Lower leg skin (tissue), 4 donors: ENCODE results near the gene ADGRE1. TPM values are rescaled to one million over a fixed set of nuclear protein-coding genes. Genes with fewer than 3 reads are reported as not detected.

Experiments
- DNase-seq, 2 donors: peaks; one replicate each; pipeline ENCODE4 v3.0.0-alpha.2; 2019; ENCODE audit warnings: low spot score in 2 of 2
- H3K4me3 ChIP-seq: fragments of 200-600 bp; sonication (generic); 2 replicates; pipeline ENCODE4 v1.5.1; 2017; ENCODE audit warnings: mild to moderate bottlenecking, low read depth; ENCODE audit not compliant: poor library complexity, severe bottlenecking
- POLR2A ChIP-seq, 2 donors: fragments of 450-650 bp; IDR thresholded peaks; one replicate each; pipeline ENCODE4 v1.6.1; 2016 to 2017; ENCODE audit warnings: antibody characterized with exemption in 2 of 2, mild to moderate bottlenecking in 1 of 2, moderate library complexity in 1 of 2
- WGBS, 2 donors: methylation state at CpG; one replicate each; pipeline ENCODE4 v1.1.5; 2018; 5-methylcytosine and 5-hydroxymethylcytosine counted together
- intact Hi-C: fragments of 100-400 bp; cut with DNase I; formaldehyde crosslinking; loops from one replicate; pipeline ENCODE4 v1.15.0; 2023; ENCODE audit warnings: low total_unique reads
- total RNA-seq, 4 donors: library from RNA; depleted of rRNA; stranded (reverse); fragments of >200 nt; gene quantifications; one replicate each; pipeline ENCODE4 v1.1.0, GENCODE V29; 2016
- TF ChIP-seq, protein P1 (sequence below), 3 donors: fragments of 450-650 bp; IDR thresholded peaks; one replicate each; pipeline ENCODE4 v1.5.1; 2016; ENCODE audit warnings: antibody characterized with exemption in 3 of 3, mild to moderate bottlenecking in 3 of 3, moderate library complexity in 2 of 3

Gene ADGRE1
- total RNA-seq, 4 donors from 2014 or later: 0.25 TPM; not detected in 3

DNA sequence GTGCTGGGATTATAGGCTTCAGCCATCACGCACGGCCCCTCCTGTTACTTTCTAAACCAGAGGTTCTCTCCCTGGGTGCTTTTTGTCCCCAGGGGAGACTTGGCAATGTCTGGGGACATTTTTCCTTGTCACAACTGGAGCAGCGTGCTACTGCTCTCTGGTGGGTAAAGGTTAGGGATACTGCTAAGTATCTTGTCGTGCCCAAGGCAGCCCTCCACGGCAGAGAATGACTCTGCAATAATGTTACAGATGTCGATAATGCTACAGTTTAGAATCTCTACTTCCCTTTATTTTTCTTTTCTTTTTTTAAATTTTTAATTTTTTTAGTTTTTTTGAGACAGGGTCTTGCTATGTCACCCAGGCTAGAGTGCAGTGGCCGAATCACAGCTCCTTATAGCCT is 38.0 kb downstream of the ADGRE1 start:
- WGBS, 2 donors: 78 to 88% methylated on average over 7 of the region's 7 CpGs
- intact Hi-C loops: no loop called here
- H3K4me3 ChIP-seq: no peak overlapping the region
- TF ChIP-seq POLR2A (IDR thresholded peaks at IDR 0.05): no peak
- TF ChIP-seq, protein P1, sequence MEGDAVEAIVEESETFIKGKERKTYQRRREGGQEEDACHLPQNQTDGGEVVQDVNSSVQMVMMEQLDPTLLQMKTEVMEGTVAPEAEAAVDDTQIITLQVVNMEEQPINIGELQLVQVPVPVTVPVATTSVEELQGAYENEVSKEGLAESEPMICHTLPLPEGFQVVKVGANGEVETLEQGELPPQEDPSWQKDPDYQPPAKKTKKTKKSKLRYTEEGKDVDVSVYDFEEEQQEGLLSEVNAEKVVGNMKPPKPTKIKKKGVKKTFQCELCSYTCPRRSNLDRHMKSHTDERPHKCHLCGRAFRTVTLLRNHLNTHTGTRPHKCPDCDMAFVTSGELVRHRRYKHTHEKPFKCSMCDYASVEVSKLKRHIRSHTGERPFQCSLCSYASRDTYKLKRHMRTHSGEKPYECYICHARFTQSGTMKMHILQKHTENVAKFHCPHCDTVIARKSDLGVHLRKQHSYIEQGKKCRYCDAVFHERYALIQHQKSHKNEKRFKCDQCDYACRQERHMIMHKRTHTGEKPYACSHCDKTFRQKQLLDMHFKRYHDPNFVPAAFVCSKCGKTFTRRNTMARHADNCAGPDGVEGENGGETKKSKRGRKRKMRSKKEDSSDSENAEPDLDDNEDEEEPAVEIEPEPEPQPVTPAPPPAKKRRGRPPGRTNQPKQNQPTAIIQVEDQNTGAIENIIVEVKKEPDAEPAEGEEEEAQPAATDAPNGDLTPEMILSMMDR (IDR thresholded peaks at IDR 0.05): no peak
- DNase-seq: no peak

DNA sequence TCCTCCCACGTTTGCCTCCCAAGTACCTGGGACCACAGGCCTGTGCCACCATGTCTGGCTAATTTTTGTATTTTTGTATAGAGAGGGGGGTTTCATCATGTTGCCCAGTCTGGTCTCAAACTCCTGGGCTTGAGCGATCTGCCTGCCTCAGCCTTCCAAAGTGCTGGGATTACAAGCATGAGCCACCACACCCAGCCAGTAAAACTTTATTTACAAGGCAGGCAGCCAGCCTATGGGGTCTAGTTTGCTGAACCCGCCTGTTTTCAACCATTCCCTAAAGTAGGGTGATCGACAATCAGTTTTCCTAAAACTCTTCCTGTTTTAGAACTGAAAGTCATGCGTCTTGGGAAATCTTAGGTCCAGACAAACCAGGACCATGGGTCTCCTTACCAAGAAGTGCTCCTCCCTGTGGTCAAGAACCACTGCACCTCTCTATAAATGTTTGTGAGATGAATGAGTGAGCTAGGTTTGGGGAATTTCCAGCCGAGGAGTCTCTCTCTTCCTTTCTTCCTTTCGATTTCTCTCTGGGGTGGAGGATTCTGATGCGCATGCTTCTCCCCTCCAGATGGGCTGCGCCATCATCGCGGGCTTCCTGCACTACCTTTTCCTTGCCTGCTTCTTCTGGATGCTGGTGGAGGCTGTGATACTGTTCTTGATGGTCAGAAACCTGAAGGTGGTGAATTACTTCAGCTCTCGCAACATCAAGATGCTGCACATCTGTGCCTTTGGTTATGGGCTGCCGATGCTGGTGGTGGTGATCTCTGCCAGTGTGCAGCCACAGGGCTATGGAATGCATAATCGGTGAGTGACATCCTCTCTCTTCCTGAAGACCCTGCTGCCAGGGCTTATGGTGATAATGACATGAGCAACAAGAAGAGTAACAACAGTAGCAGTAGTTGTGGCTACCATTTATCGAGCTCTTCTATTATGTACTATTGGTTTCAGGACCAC is 38.7 kb downstream of the ADGRE1 start:
- 70 to 79% methylated on average over 15 of the region's 15 CpGs for WGBS, 2 donors
- intact Hi-C loops: no loop called here
- no peak overlapping the region for H3K4me3 ChIP-seq
- TF ChIP-seq, protein P1 (IDR thresholded peaks at IDR 0.05): no peak
- TF ChIP-seq POLR2A (IDR thresholded peaks at IDR 0.05): no peak
- no peak for DNase-seq

DNA sequence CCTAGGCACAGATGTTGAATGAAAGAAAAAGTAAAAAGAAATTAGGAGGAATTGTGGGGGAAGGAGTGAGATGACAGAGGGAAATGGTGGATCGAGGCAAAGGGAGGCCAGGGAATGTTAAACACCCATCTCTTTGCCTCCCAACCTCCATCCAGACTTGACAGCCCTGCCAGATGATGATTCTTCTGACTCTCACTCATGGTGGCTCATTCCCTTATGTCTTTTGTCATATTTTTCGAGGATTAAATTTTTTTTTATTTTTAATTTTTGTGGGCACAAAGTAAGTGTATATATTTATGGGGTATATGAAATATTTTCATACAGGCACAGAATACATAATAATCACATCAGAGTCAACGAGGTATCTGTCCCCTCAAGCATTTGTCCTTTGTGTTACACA is 42.8 kb downstream of the ADGRE1 start:
- H3K4me3 ChIP-seq: no peak overlapping the region
- intact Hi-C loops: no loop called here
- DNase-seq: no peak
- 51 to 65% methylated on average over 3 of the region's 3 CpGs for WGBS, 2 donors
- TF ChIP-seq POLR2A (IDR thresholded peaks at IDR 0.05): no peak
- TF ChIP-seq, protein P1 (IDR thresholded peaks at IDR 0.05): no peak

DNA sequence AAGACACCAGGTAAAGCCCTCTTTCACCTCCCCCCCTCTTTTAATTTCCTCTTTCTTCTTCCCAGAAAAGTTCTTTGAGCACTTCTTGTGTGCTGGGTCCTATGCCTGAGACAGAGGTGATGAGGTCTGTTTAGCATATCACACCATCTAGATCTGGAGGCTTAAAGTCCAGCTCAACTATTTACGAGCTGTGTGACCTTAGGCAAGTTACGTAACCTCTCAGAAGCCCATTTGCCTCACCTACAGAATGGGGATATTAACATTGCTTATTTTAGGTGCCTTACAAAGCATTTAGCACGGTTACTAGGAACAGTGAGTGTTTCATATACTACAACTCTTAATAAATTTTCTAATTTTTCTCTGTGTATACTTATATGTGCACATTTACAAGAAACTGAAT is 47.7 kb downstream of the ADGRE1 start:
- H3K4me3 ChIP-seq: no peak overlapping the region
- TF ChIP-seq, protein P1 (IDR thresholded peaks at IDR 0.05): no peak
- no peak for TF ChIP-seq POLR2A (IDR thresholded peaks at IDR 0.05)
- intact Hi-C loops: no loop called here
- DNase-seq: no peak
- WGBS, 2 donors: 44 to 62% methylated on average over 3 of the region's 3 CpGs

DNA sequence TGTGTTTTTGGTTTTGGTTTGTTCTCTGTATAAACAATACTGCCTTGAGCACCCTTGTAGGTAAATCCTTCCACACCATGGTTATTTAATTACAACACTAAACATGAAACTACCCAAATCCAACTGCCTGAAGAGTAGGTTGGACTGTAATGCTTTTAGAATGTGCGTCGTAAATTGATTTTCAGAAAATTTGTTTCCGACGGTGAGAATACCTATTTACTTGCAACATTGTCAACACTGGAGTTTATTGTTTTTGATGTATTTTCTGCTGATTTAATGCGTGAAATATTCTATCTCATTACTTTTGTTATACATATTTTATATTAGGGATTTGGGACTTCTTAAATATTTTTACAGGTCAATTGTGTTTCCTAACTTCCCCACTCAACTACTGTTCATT is 48.2 kb downstream of the ADGRE1 start:
- TF ChIP-seq POLR2A (IDR thresholded peaks at IDR 0.05): no peak
- TF ChIP-seq, protein P1 (IDR thresholded peaks at IDR 0.05): no peak
- WGBS, 2 donors: 57 to 66% methylated on average over 5 of the region's 5 CpGs
- no peak for DNase-seq
- no peak overlapping the region for H3K4me3 ChIP-seq
- intact Hi-C loops: no loop called here
